Esophagus muscularis mucosa (tissue), 4 donors: ENCODE results near the gene ADAT3.
"Not testable (repeated sequence)": the region's sequence is repeated elsewhere in the genome, so short reads cannot be mapped to it uniquely, and the experiment has no call there.

Experiments used
- CTCF ChIP-seq, 3 experiments: fragments of 200-600 bp in 2 of 3; fragments of 450-650 bp in 1 of 3; sonication (generic) in 2 of 3; IDR thresholded peaks; one replicate each; pipeline ENCODE4 v1.5.1; 2017 to 2019; ENCODE audit warnings: antibody characterized with exemption in 3 of 3, mild to moderate bottlenecking in 2 of 3, moderate library complexity in 1 of 3
- EP300 ChIP-seq: sonication (generic); formaldehyde crosslinking; IDR thresholded peaks from one replicate; pipeline ENCODE4 v1.6.1; 2017; ENCODE audit warnings: antibody characterized with exemption
- POLR2A ChIP-seq: fragments of 450-650 bp; IDR thresholded peaks from one replicate; pipeline ENCODE4 v1.6.1; 2017; ENCODE audit warnings: antibody characterized with exemption, moderate library complexity, mild to moderate bottlenecking, low read depth
- POLR2AphosphoS5 ChIP-seq, 2 donors: sonication (generic); formaldehyde crosslinking; IDR thresholded peaks; one replicate each; pipeline ENCODE4 v1.6.1; 2017; ENCODE audit warnings: antibody characterized with exemption in 2 of 2

GRCh38 chr19:1876496-1877279 lies 28.5 kb upstream of the ADAT3 start:
- not testable (repeated sequence) for TF ChIP-seq POLR2A; POLR2AphosphoS5 (IDR thresholded peaks at IDR 0.05); CTCF (IDR thresholded peaks at IDR 0.05); EP300
